GM18858 (cell line): ENCODE results near the gene CORIN.
"Not testable (repeated sequence)": the region's sequence is repeated elsewhere in the genome, so short reads cannot be mapped to it uniquely, and the experiment has no call there.

ENCODE experiments used
- ATAC-seq: cut with Tn5 transposase; IDR thresholded peaks from one replicate; pipeline ENCODE4 v1.9.1; 2021; ENCODE audit not compliant: unreplicated experiment

The CORIN gene

GRCh38 chr4:47721892-47722575, 115.8 kb downstream of the CORIN start:
- no peak for ATAC-seq

GRCh38 chr4:47721485-47721884, 116.4 kb downstream of the CORIN start:
- ATAC-seq: no peak

GRCh38 chr4:47720787-47721186, 117.1 kb downstream of the CORIN start:
- ATAC-seq: no peak

- ATAC-seq: no peak
These were observed 118.3 kb downstream of the CORIN start for GRCh38 chr4:47719576-47719975.

GRCh38 chr4:47718696-47719095, 119.2 kb downstream of the CORIN start:
- no peak for ATAC-seq

- no peak for ATAC-seq
These were observed 120.7 kb downstream of the CORIN start for GRCh38 chr4:47717188-47717587.

- no peak for ATAC-seq
These were observed 122.0 kb downstream of the CORIN start for GRCh38 chr4:47715716-47716416.

- no peak for ATAC-seq
These were observed 123.6 kb downstream of the CORIN start for GRCh38 chr4:47714269-47714668.

GRCh38 chr4:47713129-47713834, 124.6 kb downstream of the CORIN start:
- ATAC-seq: no peak

GRCh38 chr4:47711646-47712045, 126.2 kb downstream of the CORIN start:
- no peak for ATAC-seq

GRCh38 chr4:47711183-47711582, 126.7 kb downstream of the CORIN start:
- no peak for ATAC-seq

- ATAC-seq: not testable (repeated sequence)
These were observed 131.5 kb downstream of the CORIN start for GRCh38 chr4:47706352-47706751.

GRCh38 chr4:47705326-47705981, 132.4 kb downstream of the CORIN start:
- no peak for ATAC-seq

GRCh38 chr4:47704693-47705325, 133.1 kb downstream of the CORIN start:
- ATAC-seq: no peak

GRCh38 chr4:47703956-47704355, 133.9 kb downstream of the CORIN start:
- no peak for ATAC-seq

- no peak for ATAC-seq
These were observed 134.9 kb downstream of the CORIN start for GRCh38 chr4:47703008-47703407.

- ATAC-seq: no peak
These were observed 136.6 kb downstream of the CORIN start for GRCh38 chr4:47701286-47701685.

GRCh38 chr4:47698837-47699236, 139.0 kb downstream of the CORIN start:
- no peak for ATAC-seq

- ATAC-seq: no peak
These were observed 141.0 kb downstream of the CORIN start for GRCh38 chr4:47696823-47697222.

GRCh38 chr4:47695260-47695659, 142.6 kb downstream of the CORIN start:
- ATAC-seq: no peak

- ATAC-seq: no peak
These were observed 143.5 kb downstream of the CORIN start for GRCh38 chr4:47694322-47694721.
